Measurements from ENCODE around the gene UBA7. TPM values are rescaled to one million over a fixed set of nuclear protein-coding genes. Genes with fewer than 3 reads are reported as not detected.
"Not testable (repeated sequence)": the region's sequence is repeated elsewhere in the genome, so short reads cannot be mapped to it uniquely, and the experiment has no call there.

UBA7 gene
- total RNA-seq, 2 experiments from 2014 or later = 85.5 to 85.7 TPM

- H3K36me3 Mint-ChIP-seq (ENCODE audit: low read depth) = no peaks in the 10 kb centered on the region
- H3K27me3 Mint-ChIP-seq = no peaks in the 10 kb centered on the region
- intact Hi-C loops (cut with DNase I, micrococcal nuclease) = no loop called here
- peaks cover 7% of the 10 kb centered on the region for H3K4me1 Mint-ChIP-seq
- H3K27ac Mint-ChIP-seq = no peak overlapping the region
- POLR2A ChIA-PET = no interaction called here
- no peak for ATAC-seq
- DNase-seq = no peak
- CTCF ChIA-PET = interaction anchor here (0.7 kb wide), 1 partner anchor 47 kb away, joined by 3 read pairs; no protein-coding TSS in a partner anchor
- no peaks in the 10 kb centered on the region for H3K9me3 Mint-ChIP-seq (ENCODE audit: low read depth)
- no peak overlapping the region for H3K4me3 Mint-ChIP-seq
These were observed 21.2 kb downstream of the UBA7 start for GRCh38 chr3:49792371-49793150.

GRCh38 chr3:49791571-49791970 is 22.2 kb downstream of the UBA7 start:
- Mint-ChIP-seq H3K27ac (no peak overlapping the region), H3K27me3 (no peaks in the 10 kb centered on the region), H3K36me3 (ENCODE audit: low read depth) (no peaks in the 10 kb centered on the region), H3K9me3 (ENCODE audit: low read depth) (no peaks in the 10 kb centered on the region), H3K4me3 (no peak overlapping the region), H3K4me1 (peaks cover 14% of the 10 kb centered on the region)
- ATAC-seq = no peak
- intact Hi-C loops (cut with DNase I, micrococcal nuclease) = no loop called here
- DNase-seq = no peak
- POLR2A ChIA-PET = interaction anchor here (0.6 kb wide), 1 partner anchor 22 kb away, joined by 3 read pairs; no protein-coding TSS in a partner anchor
- CTCF ChIA-PET = interaction anchor here (1.3 kb wide), 1 partner anchor 11 kb away, joined by 3 read pairs; the partner anchor contains the start of gene INKA1

GRCh38 chr3:49790626-49791411 is 22.9 kb downstream of the UBA7 start:
- Mint-ChIP-seq H3K27me3 (no peaks in the 10 kb centered on the region), H3K4me3 (no peak overlapping the region), H3K4me1 (peaks cover 14% of the 10 kb centered on the region), H3K27ac (no peak overlapping the region), H3K36me3 (ENCODE audit: low read depth) (no peaks in the 10 kb centered on the region), H3K9me3 (ENCODE audit: low read depth) (no peaks in the 10 kb centered on the region)
- no peak for ATAC-seq
- no peak for DNase-seq
- ChIA-PET POLR2A (interaction anchor here (0.6 to 0.7 kb wide), 2 partner anchors 23 to 298 kb away, joined by 3 to 5 read pairs; partner anchors contain the start of gene RBM5), CTCF (interaction anchor here (0.7 to 1.3 kb wide), 3 partner anchors 12 to 1459 kb away, joined by 3 read pairs; partner anchors contain the start of gene INKA1)
- intact Hi-C loops (cut with DNase I, micrococcal nuclease) = no loop called here

- H3K4me1 Mint-ChIP-seq = peaks cover 31% of the 10 kb centered on the region
- CTCF ChIA-PET = interaction anchor here (1.6 to 3.2 kb wide), 3 partner anchors 15 to 248 kb away, joined by 5 to 16 read pairs (median 6); partner anchors contain the start of gene INKA1
- intact Hi-C loops (cut with DNase I, micrococcal nuclease) = loop anchor here (5.0 kb wide), 3 partner anchors 69 to 114 kb away; partner anchors contain the start of genes AMIGO3 (in 1 of the 2), MST1R (in 1 of the 2) and TRAIP (in 1 of the 2)
- no peak overlapping the region for H3K4me3 Mint-ChIP-seq
- no peak overlapping the region for H3K27ac Mint-ChIP-seq
- no peaks in the 10 kb centered on the region for H3K9me3 Mint-ChIP-seq (ENCODE audit: low read depth)
- DNase-seq = no peak
- no peak for ATAC-seq
- peaks cover 13% of the 10 kb centered on the region for H3K36me3 Mint-ChIP-seq (ENCODE audit: low read depth)
- no peaks in the 10 kb centered on the region for H3K27me3 Mint-ChIP-seq
- POLR2A ChIA-PET = no interaction called here
These were observed 25.7 kb downstream of the UBA7 start for GRCh38 chr3:49788056-49788455.

GRCh38 chr3:49787536-49787935 is 26.2 kb downstream of the UBA7 start:
- H3K4me1 Mint-ChIP-seq = peaks cover 31% of the 10 kb centered on the region
- DNase-seq (no peak), ATAC-seq (no peak)
- POLR2A ChIA-PET = no interaction called here
- CTCF ChIA-PET = interaction anchor here (1.0 to 3.2 kb wide), 4 partner anchors 15 to 248 kb away, joined by 3 to 16 read pairs (median 6); partner anchors contain the start of gene INKA1
- intact Hi-C loops (cut with DNase I, micrococcal nuclease) = loop anchor here (2.0 to 5.0 kb wide), 5 partner anchors 70 to 449 kb away; partner anchors contain the start of genes AMIGO3 (in 1 of the 2), GNAI2 (in 1 of the 2), MST1R (in 1 of the 2) and TCTA (in 1 of the 2)
- H3K36me3 Mint-ChIP-seq (ENCODE audit: low read depth) = peaks cover 13% of the 10 kb centered on the region
- peak overlapping the region; percentile 96 for H3K27ac Mint-ChIP-seq
- H3K9me3 Mint-ChIP-seq (ENCODE audit: low read depth) = no peaks in the 10 kb centered on the region
- H3K4me3 Mint-ChIP-seq = peak overlapping the region; percentile 90
- no peaks in the 10 kb centered on the region for H3K27me3 Mint-ChIP-seq

- intact Hi-C loops (cut with DNase I, micrococcal nuclease) = loop anchor here (2.0 to 5.0 kb wide), 5 partner anchors 70 to 450 kb away; partner anchors contain the start of genes AMIGO3 (in 1 of the 2), GNAI2 (in 1 of the 2), MST1R (in 1 of the 2) and TCTA (in 1 of the 2)
- DNase-seq (no peak), ATAC-seq (no peak)
- no peaks in the 10 kb centered on the region for H3K27me3 Mint-ChIP-seq
- no peaks in the 10 kb centered on the region for H3K9me3 Mint-ChIP-seq (ENCODE audit: low read depth)
- POLR2A ChIA-PET = no interaction called here
- peaks cover 13% of the 10 kb centered on the region for H3K36me3 Mint-ChIP-seq (ENCODE audit: low read depth)
- peak overlapping the region; percentile 96 for H3K27ac Mint-ChIP-seq
- peaks cover 35% of the 10 kb centered on the region for H3K4me1 Mint-ChIP-seq
- CTCF ChIA-PET = interaction anchor here (0.6 to 3.2 kb wide), 5 partner anchors 15 to 247 kb away, joined by 3 to 16 read pairs (median 5); partner anchors contain the start of gene INKA1
- peak overlapping the region; percentile 90 for H3K4me3 Mint-ChIP-seq
These were observed 26.6 kb downstream of the UBA7 start for GRCh38 chr3:49787182-49787464.

GRCh38 chr3:49786357-49787181 is 27.2 kb downstream of the UBA7 start, which contains the start of gene IP6K1:
Gene IP6K1 (minus strand): TSS chr3:49786542. CDS start chr3:49748040, 38,502 bp downstream.
- peak; percentile 100 for DNase-seq
- CTCF ChIA-PET = interaction anchor here (0.5 to 3.2 kb wide), 9 partner anchors 9 to 247 kb away, joined by 3 to 16 read pairs (median 3); partner anchors contain the start of gene INKA1
- intact Hi-C loops (cut with DNase I, micrococcal nuclease) = loop anchor here (1.0 to 5.0 kb wide), 17 partner anchors 16 to 513 kb away; partner anchors contain the start of genes AMIGO3 (in 2 of the 2), TRAIP (in 2 of the 2), APEH (in 1 of the 2) and DAG1 (in 1 of the 2)
- Mint-ChIP-seq H3K27me3 (no peaks in the 10 kb centered on the region), H3K36me3 (ENCODE audit: low read depth) (peaks cover 13% of the 10 kb centered on the region), H3K4me3 (peak within 1 kb of the TSS; percentile 90), H3K9me3 (ENCODE audit: low read depth) (no peaks in the 10 kb centered on the region), H3K4me1 (peaks cover 36% of the 10 kb centered on the region), H3K27ac (peak within 1 kb of the TSS; percentile 96)
- POLR2A ChIA-PET = interaction anchor here (0.8 kb wide), 1 partner anchor 693 kb away, joined by 3 read pairs; the partner anchor contains the start of gene QRICH1
- peak; percentile 100 for ATAC-seq

- peak overlapping the region; percentile 90 for H3K4me3 Mint-ChIP-seq
These were observed 28.0 kb downstream of the UBA7 start for GRCh38 chr3:49785565-49786356.

GRCh38 chr3:49782277-49782676 is 31.5 kb downstream of the UBA7 start:
- H3K27me3 Mint-ChIP-seq; H3K9me3 Mint-ChIP-seq (ENCODE audit: low read depth); ATAC-seq; DNase-seq; intact Hi-C loops (cut with DNase I, micrococcal nuclease); H3K27ac Mint-ChIP-seq; H3K4me3 Mint-ChIP-seq: not testable (repeated sequence)
- Mint-ChIP-seq H3K36me3 (ENCODE audit: low read depth) (peaks cover 26% of the 10 kb centered on the region), H3K4me1 (peaks cover 51% of the 10 kb centered on the region)
- CTCF ChIA-PET = interaction anchor here (0.6 to 1.8 kb wide), 4 partner anchors 20 to 202 kb away, joined by 3 to 5 read pairs (median 3); no protein-coding TSS in a partner anchor
- POLR2A ChIA-PET = interaction anchor here (0.7 kb wide), 1 partner anchor 284 kb away, joined by 3 read pairs; no protein-coding TSS in a partner anchor

More at GRCh38 chr3:49785565-49786356, 28.0 kb downstream of the UBA7 start:
- no peaks in the 10 kb centered on the region for H3K9me3 Mint-ChIP-seq (ENCODE audit: low read depth)
- ATAC-seq (peak; percentile 18), DNase-seq (peak; percentile 58)
- peak overlapping the region; percentile 89 for H3K27ac Mint-ChIP-seq
- peaks cover 44% of the 10 kb centered on the region for H3K4me1 Mint-ChIP-seq
- intact Hi-C loops (cut with DNase I, micrococcal nuclease) = loop anchor here (1.0 to 5.0 kb wide), 17 partner anchors 17 to 514 kb away; partner anchors contain the start of genes AMIGO3 (in 2 of the 2), TRAIP (in 2 of the 2), APEH (in 1 of the 2) and DAG1 (in 1 of the 2)
- POLR2A ChIA-PET = interaction anchor here (0.8 kb wide), 1 partner anchor 692 kb away, joined by 3 read pairs; the partner anchor contains the start of gene QRICH1
- H3K36me3 Mint-ChIP-seq (ENCODE audit: low read depth) = peaks cover 18% of the 10 kb centered on the region
- CTCF ChIA-PET = interaction anchor here (0.5 to 3.2 kb wide), 8 partner anchors 8 to 175 kb away, joined by 3 to 16 read pairs (median 3); partner anchors contain the start of genes INKA1 and MON1A
- H3K27me3 Mint-ChIP-seq = no peaks in the 10 kb centered on the region
